ENCODE results near the gene JAM2.

Gene JAM2

DNA sequence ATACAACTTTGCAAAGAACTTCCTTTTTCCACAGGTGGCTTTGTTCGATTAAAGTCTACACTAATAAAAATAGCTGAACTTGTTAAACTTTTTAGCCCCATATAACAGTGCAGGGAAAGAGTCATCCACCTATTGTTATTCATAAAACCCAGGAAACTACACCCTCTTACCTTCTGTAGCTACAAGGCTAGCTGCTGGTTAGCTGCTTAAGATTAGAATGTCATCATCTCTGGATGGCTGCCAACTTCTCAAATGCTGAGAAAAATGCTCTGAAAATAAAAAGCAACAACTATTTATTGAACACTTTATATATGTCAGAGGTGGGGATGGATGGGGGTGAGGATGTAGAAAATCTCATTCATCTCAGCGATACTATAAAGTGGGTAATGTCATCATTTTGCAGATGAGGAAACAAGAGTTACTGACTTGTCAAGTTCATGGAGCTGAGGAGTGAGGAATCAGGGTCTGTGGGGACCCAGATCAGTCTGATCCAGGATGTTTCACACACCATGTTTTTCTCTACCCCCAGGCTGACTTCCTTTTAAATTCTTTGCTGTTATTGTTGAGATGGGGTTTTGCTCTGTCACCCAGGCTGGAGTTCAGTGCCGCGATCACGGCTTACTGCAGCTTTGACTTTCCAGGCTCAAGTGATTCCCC, 78.6 kb downstream of the JAM2 start:
- DNase-seq (ENCODE audit: low spot score) = no peak

- no peak for DNase-seq (ENCODE audit: low spot score)
These were observed 82.9 kb downstream of the JAM2 start for GRCh38 chr21:25721987-25722386.

DNA sequence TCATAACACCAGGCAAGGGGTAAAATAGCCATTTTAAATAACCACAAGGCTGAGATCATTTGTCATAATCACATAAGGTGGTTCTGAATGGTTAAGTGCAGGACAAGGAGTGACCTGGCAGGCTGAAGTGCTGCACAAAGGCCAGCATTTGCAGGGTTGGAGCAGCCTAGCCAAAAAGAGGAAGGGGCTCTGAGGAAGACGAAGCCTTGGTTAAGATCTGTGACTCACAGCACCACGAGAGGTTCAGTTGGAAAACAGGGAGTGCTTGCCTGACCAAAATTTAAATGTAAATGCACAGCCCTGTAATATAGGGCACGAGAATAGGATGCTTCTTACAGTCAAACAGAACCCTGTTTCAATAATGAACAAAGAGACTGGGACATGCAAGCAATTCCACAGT, 83.6 kb downstream of the JAM2 start:
- no peak for DNase-seq (ENCODE audit: low spot score)

DNA sequence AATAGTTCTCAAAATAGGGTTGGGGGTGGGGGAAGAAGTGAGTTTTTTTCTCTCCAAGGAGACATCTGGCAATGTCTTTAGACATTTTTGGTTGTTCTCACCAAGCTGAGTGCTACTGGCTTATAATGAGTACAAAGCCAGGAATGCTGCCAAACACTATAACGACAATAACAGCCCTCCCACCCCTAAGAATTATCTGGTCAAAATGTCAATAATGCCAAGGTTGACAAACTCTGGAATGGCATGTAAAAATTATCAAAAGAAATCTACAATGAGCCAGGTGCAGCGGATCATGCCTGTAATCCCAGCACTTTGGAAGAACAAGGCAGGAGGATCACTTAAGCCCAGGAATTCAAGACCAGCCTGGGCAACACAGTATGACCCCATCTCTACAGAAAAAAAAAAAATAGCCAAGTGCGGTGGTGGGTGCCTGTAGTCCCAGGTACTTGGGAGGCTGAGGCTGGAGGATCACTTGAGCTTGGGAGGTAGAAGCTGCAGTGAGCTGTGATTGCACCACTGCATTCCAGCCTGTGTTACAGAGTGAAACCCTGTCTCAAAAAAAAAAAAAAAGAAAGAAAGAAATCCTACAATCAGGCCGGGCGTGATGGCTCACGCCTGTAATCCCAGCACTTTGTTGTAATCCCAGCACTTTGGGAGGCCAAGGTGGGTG, 93.2 kb downstream of the JAM2 start:
- no peak for DNase-seq (ENCODE audit: low spot score)

DNA sequence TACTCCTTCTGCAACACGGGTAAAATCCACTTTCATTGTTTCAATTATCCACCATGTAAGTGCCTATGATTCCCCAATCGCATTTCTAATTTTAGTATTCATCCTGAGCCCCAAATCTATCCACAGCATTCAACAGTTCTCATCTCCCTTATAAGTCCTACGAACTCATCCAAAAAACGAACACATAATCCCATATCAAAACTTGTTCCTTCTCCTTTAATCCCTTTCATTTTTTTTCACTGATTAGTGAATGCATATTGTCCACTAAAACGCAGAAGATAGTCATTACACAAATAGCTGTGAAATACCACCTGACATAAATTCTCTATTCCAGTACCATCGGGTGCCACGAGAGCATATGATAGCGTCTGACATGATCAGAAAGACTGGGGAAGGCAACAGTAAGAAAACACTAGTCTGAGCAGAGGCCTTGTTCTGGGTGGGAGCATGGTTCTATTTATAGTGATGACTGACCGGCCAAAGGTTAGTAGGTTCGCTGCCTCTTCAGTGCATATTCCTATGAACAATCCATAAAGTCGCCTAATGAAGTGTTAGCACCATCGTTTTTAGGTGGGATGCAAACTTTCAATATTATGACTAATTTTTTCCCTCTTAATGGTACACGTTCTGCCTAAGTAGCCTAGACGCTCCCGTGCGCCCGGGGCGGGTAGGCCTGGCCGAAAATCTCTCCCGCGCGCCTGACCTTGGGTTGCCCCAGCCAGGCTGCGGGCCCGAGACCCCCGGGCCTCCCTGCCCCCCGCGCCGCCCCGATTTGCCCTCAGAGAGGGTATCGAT, 95.0 kb downstream of the JAM2 start:
- DNase-seq (ENCODE audit: low spot score) = peak; percentile 53

- DNase-seq (ENCODE audit: low spot score) = no peak
These were observed 95.5 kb downstream of the JAM2 start for GRCh38 chr21:25734654-25734903.

- DNase-seq (ENCODE audit: low spot score) = peak; percentile 99
These were observed 96.0 kb downstream of the JAM2 start, which contains the start of the genes ATP5PF and GABPA for GRCh38 chr21:25734904-25735645. Gene ATP5PF, minus strand, starts transcription at chr21:25734904. Its CDS starts 5,110 bp downstream, at chr21:25729794. Gene GABPA, plus strand, starts transcription at chr21:25734972. Its CDS starts 6,627 bp downstream, at chr21:25741599.

GRCh38 chr21:25735646-25736597, 96.9 kb downstream of the JAM2 start:
- peak; percentile 89 for DNase-seq (ENCODE audit: low spot score)

DNA sequence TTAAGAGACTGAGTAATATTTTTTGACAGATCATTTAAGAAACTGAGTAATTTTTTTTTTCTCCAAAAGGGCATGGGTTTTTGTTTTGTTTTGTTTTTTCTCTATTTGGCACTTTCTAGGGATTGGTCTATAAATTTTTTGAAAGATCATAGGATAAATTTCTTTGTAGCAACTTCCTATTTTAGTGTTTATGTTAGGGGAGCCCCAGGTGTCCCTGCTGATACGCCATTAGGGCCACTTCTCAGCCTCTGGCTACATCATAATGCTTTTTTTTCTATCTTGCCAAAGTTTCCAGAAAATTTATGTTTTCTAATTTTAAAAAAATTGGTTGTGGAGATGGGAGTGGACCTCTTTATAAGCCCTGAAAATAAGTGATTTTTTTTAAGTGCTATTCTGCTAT, 98.4 kb downstream of the JAM2 start:
- no peak for DNase-seq (ENCODE audit: low spot score)

DNA sequence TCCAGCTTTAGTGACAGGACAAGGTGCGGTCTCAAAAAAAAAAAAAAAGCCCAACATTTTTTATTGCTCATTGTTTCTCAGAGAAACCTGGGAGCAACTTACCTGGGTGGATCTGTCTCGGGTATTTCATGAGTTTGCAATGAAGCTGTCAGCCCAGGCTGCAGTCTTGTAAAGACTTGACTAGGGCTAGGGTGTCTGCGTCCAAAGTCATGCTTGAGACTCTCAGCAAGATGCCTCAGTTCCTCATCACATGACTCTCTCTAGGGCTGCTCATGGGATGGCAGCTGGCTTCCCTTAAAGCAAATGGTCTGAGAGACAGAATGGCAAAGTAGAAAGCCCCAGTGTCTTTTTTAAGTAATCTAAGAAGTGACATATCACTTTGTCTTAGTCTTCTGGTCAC, 103.8 kb downstream of the JAM2 start:
- DNase-seq (ENCODE audit: low spot score) = no peak

DNA sequence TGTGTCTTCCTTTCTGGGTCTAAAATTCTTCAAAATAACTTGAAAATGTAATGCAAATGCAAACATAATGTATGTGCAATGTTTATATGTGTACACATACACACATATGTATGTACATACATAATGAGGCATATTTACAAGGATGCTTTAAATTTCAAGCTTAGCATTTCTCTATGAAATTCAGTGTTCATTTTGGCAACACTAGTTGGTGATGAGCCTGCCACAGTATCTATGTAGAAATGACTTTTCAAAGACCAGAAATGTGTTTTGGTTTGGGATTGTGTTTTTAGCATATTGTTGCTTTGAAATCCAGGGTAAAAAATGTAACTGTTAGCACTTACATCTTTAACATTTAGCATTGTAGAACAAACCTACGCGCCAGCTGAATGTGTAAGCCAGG, 105.8 kb downstream of the JAM2 start:
- DNase-seq (ENCODE audit: low spot score) = no peak

DNA sequence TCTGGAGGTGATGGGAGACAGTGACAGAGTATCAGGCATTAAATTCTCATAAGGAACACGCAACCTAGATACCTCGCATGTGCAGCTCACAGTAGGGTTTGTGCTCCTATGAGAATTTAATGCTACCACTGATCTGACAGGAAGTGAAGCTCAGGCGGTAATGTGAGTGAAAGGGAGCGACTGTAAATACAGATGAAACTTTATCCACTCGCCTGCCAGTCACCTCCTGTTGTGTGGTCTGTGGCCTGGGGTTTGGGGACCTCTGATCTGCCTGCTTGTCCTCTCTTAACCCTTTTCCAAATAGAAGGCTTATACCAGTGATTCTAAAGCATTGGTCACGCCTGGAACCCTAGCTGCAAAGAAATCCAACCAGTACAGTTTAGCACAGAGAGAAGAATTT, 111.0 kb downstream of the JAM2 start:
- no peak for DNase-seq (ENCODE audit: low spot score)

GRCh38 chr21:25752416-25752815, 113.4 kb downstream of the JAM2 start:
- no peak for DNase-seq (ENCODE audit: low spot score)

DNA sequence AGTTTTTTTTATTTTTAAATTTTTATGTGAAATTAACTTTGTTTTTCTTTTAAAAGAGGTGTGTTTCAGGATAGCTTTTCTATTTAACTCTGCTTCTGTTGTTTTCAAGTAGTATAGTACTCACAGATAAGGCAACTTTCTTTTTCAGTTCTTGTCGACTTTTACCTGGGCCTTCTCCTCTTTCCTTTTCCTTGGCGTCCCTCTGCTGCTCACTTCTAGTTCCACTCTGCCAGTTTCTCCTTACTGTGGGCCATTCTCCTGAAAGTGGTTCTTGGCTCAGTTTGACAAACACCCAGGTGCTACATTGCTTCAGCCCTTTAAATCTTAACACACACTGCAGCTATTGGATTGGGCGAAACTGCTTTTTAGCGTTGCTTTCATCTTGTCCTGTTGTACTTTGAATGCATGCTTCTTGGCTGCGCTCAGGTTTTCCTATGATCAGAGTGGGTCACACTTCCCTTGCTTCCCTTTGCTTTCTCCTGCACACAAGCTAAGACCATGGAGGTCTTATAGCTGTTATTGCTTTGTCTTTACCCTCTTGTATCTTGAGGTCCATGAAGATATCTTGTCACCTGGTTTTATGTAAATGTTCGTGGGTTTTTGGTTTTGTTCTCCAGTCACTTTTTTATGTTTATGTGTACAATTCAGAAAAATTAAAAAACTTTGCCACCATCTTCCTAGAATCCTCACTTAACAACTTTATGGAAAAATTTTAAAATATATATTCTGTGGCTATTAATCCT, 117.3 kb downstream of the JAM2 start:
- DNase-seq (ENCODE audit: low spot score) = no peak

DNA sequence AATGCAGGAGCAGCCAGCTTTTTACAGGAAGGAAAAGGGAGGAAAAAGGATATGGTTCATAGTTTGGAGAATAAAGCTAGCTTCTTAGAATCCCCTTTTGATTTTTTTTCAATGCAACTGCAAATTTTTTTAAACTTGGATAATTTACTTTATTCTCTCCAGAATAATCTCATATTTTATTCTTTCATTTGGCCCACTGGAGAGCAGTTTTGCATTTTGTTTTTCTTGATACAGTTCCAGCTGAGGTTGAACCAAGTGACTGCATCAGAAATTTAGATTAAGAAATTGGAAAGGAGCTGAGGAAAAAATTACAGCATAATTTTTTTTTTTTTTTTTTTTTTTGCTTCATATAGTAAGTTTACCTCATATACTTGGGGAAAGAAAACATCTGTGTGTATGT, 118.5 kb downstream of the JAM2 start:
- DNase-seq (ENCODE audit: low spot score) = no peak

- DNase-seq (ENCODE audit: low spot score) = no peak
These were observed 120.5 kb downstream of the JAM2 start for GRCh38 chr21:25759573-25759972.

- no peak for DNase-seq (ENCODE audit: low spot score)
These were observed 121.0 kb downstream of the JAM2 start for GRCh38 chr21:25760061-25760460.

DNA sequence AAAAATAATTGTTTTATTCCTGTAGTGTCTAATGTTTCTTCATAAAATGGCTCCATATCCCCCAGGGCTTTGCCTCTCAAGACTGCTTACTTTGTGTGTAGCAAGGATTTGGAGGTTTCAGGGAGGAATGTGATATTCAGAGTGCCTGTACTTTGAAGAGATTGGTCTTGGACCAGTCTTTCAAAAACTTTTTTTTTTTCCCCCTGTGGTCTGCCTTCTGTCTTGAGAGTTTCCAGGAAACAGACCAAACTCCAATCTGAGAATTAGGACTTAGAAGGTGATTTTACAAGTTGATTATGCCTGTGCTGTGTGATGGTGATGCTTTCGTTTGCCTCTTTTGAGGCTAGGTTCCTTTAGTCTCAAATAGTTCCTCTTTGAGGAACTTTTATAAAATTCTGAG, 121.6 kb downstream of the JAM2 start:
- no peak for DNase-seq (ENCODE audit: low spot score)

GRCh38 chr21:25764065-25764464, 125.0 kb downstream of the JAM2 start:
- no peak for DNase-seq (ENCODE audit: low spot score)
